Glomerular endothelial cell (primary cell): Measurements from ENCODE around the gene MYH7. TPM values are rescaled to one million over a fixed set of nuclear protein-coding genes. Genes with fewer than 3 reads are reported as not detected.

Experiments
- DNase-seq: peaks from one replicate; pipeline ENCODE4 v3.0.0-alpha.2; 2011; ENCODE audit warnings: low read depth, low spot score; ENCODE audit errors: extremely low read depth
- total RNA-seq: library from RNA; depleted of rRNA; stranded (reverse); fragments of >200 nt; gene quantifications from 2 replicates; pipeline ENCODE4 v1.2.3, GENCODE V29; 2015

Gene MYH7
- total RNA-seq, 1 donor from 2014 or later: not detected

DNA sequence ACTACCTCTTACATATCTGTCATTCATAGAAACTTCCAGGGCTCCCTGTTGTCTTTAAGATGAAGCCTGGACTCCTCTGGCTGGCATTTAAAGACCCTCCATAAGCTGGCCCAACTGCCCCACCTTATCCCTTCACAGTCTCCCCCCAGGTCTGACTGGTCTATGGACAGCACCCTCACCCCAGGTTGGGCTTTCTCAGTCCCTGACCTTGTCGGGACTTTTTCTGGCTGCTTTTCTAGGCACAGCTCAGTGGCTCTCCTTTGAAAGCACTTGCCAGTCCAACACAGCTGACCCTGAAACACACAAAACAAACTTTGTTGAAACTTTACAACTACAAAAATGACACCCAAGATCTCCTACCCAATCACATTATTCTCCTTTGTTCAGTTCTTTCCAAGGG is 13.9 kb upstream of the MYH7 start:
- no peak for DNase-seq

DNA sequence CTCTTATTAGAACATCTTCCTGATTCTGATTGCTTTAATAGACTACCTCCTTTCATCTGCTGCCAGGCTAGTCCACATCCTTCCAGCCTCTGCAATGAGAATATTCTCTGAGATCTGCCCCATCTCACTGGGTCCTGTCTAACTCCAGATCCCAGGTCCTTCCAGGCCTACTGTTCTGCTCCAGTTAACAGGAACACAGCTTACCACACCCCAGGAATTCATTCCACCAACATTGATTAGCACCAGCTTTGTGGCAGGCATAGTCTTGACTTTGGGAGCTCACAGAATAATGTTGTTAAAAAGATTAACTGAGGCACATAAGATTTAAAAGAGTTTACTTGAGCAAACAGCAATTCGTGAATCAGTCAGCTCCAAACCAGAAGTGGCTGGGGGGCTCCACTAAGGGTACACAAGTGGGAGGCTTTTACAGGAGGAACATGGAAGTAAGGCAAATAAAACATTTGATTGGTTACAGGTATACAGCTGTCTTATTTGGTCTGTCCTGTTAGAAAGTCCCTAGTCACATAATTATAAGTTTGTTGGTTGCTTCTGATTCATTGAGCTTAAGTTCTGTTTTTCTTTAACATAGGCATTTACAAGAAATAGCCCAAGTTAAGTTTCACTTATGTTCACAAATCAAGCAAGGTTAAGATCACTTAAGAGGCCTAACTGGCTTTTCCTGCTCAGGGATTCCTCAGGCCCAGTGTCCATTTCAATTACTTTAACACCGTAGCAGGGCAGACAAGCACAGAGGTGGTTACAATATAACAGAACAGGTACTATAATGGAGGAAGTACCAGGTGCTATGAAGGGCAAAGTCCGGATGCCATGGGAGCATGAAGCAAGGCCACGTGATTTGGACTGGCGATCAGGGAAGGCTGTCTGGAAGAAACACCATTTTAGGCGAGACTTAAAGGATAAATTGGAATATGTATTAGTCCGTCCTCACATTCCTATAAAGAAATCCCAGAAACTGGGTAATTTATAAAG is 12.2 kb upstream of the MYH7 start:
- DNase-seq: no peak

DNA sequence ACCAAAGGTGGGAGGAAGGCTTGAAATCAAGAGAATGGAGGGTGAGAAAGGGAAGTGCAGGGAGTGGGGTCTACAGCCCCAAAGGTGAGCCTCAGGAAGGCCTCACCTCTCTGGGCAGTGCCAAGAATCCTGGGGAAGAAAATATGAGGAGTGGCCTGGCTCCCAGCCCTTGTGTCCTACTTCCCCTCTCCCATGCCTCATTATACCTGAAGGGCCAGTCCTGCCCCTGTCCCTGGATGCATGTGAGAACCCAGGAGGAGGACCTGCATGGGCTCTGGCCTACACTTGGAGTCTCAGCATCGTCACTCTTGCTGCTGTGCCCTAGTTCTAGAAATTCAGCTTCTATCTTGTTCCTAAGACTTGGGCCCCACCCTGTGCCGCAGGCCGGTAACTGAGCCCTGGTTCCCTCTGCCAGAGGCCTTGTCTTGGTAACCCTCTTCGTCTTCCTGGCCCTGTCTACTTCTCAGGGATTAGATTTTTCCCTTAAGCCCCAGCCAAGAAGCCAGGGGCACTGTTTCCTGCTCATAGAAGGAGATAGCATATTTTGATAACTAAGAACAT is 10.9 kb upstream of the MYH7 start:
- DNase-seq: no peak

DNA sequence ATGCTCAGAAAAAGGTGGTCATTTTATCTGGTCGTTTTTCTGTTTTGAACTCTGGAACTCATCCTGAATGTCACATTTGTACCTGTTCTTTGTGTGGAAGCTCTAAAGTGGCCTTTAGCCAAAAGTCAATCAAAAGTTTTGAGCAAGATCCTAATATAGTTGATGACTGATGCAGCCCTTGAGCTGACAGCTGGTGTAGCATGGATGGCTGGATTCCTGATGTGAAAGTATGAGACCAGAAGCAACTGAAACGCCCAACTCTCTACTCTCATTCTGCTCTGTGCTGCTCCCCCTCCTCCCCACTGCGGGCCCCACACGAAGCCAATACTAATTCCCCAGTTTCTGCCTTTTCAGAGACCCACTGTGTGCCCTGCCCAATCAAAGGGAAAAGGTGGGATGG is 10.3 kb upstream of the MYH7 start:
- DNase-seq: no peak

DNA sequence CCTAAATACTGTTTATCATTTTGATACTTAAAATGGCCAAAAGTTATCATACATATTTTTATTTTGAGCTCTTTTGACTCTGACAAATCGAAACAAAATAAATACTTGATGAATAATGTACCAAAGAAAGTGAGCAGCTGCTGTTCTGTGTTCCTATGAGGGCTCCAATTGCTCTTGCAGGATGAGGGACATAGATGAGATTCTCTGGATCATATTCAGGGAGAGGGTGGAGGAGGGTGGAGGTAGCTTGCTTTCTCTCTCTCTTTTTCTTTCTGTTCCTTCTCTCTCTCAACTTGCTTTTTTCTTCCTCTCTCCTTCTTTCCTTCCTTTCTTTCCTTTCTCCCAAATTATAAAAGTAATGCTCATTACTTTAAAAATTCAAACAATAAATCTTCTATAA is 8.9 kb upstream of the MYH7 start:
- DNase-seq: no peak

DNA sequence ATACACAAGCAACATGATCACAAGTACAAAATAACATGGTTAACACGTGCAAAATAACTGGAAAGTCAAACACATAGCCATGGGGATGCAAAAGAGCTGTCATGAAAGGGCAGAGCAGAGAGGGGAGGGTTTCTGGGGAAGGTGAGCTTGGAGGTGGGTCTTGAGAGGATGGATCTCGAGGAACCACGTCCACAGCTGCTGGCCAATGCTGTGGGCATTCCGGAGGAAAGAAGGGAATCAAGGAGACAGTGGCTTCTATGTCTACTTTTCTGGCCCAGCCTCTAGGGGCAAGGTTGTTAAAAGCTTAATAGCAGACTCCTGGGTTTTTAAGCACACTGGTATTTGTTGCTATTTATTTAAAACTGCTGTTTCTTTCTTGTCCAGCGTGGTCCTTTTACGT is 8.4 kb upstream of the MYH7 start:
- no peak for DNase-seq

DNA sequence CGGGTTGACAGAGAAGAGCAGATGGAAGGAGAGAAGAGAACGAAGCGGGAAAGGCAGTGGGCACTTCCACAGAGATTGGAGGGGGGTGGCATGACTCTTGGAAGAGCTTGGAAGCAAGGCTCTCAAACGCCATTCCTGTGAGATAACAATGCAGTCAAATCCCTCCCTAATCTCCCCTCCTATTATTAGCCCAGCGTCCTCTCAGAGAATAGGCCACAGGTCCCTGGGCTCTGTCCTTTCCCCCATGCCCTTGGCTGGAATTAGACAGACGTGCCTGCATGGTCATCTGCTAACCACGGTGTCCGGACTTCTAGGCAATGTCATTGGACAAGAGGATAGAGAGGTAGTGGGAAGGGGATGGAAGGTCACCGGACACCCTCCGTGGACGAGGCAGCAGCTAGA is 8.0 kb upstream of the MYH7 start:
- no peak for DNase-seq

DNA sequence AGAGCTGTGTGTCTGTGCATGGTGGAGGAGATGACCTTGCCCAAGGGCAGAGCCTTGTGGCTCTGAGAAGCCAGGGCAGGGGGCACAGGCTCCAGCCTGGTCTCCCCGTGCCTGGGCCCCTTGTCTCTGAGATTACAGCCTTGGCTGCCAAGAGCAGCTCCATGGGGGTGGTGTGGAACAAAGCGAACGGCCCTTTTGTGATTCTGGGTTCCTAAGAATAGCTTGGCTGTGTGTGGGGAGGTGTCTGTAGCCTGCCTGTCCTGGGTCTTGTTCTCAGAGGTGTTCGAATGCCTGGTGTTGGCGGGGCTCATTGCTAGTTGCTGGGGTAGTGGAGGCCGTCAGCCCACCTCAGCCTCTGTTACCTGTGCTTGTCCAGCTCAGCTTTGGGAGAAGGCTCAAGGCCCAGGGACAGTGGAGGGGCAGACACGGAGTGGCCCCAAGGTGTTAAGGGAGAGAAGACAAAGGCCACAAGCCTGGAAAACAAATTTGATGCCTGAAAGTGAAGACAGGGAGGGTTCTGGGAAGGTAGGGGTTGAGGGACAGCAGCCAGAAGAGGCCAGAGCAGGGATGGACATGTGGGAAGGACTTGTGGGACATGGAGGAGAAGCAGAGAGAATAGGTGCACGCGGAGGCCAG is 7.4 kb upstream of the MYH7 start:
- DNase-seq: no peak

DNA sequence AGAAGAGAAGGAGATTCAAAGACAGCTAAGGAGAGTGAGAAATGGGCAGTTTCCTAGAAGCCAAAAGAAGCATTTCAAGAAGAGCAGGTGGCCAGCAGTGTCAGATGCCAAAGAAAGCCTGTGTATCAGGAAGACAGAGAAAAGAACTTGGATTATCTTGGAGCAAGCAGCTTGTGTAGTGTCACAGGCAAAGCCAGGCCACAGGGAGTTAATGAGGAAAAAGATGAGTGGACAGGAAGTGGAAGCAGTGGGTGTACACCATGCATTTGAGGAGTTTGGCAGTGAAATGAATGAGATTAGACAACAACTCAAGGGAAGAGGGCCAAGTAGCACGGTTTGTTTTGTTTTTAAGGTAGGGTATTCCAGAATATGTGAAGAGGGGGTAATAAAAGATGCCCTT is 5.6 kb upstream of the MYH7 start:
- no peak for DNase-seq

DNA sequence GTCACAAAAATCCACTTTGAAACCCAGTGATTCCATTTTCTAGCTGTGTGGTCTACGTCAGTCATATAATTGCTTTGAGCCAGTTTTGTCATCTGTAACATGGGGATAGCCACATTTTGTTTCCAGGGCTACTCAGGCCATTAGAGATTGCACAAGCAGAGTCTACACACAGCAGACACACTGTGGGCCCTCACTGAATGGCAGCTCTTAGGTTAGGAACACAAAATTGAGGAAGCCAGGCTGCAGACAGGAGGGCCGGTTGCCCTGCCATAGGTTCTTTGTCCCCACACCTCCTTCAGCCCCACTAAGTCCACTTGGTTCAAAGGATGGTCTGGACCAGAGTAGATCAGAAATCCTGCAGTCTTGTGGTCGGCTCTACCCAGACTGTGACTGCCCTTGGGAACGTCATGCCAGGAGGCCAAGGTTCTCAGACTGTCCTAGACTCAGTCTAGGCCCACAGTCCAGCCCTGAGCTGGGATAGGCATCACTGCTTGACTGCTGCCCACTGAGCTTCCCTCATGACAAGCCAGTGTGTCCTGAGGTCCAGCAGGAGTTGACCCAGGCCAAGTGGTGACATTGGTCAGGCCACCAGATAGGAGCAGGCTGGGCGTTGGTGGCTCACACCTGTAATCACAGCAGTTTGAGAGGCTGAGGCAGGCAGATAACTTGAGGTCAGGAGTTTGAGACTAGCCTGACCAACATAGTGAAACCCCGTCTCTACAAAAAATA is 3.8 kb upstream of the MYH7 start:
- no peak for DNase-seq

DNA sequence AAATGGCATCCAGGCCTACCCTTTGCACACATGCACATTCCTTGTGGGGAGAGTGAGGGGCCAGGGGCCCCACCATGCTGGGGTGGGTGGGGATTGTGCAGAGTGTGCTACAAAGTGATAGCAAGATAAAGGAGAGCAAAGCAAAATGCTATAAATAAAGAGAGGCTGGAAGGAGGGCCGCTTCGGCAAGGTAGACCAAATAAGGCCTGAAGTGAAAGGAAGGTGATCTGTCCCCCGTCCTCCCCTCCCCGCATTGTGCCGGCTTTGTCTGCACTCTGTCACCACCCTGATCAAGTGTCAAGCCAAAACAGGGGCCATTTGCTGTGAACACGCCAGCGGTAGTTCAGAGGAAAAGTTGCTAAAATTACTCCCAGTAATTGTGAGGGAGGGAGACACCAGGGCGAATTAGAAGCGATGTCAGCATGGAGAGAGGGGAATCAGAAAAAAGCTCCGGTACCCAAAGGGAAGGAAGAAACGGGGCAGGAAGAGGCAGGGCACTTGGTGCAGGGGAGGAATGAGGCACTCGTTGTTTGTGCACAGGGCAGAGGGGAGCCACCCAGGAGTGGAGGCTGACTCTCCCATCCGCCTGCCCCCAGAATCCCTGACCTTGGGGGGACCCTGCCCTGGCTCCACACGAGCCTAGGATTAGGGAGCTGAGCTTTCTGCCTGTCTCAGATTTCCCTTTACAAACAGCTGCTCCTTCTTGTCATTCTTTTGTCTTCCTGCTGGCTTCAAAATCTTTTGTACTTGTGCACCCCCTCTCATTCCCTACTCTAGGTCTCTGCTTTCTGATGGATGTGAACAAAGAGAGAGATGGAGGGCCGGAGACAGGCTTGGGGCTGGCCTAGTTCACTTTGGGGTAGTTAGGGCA is 2.9 kb upstream of the MYH7 start:
- no peak for DNase-seq

DNA sequence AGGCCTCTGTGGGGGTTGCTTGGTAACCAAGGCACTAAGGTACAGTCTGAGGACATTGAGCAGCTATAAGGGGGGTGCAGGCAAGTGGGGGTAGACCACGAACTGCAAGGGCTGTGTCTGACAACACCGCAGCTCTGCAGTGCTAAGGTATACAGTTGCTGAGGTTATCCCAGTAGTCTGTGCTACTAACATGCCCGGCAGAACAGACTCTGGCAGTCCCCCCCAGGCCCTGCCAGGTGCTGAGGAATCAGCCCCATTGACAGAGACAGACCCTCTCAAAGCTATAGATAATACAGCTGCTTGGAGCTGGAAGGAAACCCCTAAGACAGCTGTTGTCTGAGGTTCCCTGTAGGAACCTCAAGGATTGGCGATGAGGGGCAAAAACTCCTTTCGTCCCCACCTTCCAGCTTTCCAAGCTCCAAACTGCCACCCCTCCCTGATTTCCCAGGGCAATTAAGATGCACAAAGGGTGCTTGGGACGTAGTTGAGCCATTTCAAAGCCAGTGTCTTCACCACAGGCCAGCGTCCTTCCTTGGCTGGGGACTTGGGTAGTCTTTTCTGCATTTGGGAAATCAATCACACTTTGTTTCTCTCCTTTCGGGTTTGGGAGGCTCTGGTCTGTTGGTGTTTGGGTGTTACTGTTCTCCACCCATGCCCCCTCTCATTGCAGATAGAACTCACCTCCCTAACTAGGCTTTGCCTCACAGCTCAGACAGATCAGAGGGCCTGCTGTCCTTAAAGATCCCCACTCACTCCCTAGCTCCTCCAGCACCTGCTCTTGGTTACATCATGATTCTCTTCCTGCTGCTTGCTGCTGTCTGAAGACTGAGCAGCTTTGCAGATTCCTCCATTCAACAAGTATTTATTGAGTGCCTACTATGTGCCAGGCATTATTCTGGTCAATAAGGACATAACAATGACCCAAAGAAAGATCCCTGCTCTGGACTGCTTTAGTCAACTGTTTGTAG is 2.0 kb upstream of the MYH7 start:
- DNase-seq: no peak

DNA sequence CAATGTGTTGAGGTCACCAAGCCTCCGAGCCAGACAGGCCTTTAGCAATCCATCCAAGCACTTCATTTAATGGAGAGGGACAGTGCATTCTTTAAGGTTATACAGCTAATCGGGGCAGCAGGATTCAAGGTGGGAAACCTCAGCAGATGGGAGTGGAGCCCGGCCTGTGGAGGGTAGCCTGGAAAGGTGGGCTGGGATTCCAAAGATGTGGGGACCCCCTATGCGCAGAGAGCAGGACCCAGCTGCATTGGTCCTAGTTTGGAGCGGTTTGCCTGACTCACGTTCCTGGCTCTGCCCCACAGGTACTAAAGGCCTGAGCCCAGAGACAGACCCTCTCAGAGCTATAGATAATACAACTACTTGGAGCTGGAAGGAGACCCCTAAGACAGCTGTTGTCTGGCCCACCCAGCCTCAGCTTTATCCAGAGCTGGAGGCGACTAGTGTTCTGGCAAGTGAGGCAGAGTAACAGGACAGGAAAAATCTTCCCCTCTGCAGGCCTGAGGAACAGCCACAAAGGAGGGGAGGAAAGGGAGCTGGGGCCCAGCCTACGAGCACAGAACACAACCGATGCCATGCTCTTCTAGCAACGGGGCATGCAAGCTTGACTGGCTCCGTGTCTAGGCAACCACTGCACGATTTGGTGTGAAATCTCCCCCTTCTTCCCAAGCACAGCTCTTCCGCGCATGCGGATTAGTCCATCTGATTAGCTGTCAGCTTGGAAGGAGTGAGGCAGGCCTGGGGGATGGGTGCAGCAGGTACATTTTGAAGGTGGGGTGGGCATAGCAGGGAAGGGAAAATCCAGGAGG is 1.1 kb upstream of the MYH7 start:
- DNase-seq: no peak

DNA sequence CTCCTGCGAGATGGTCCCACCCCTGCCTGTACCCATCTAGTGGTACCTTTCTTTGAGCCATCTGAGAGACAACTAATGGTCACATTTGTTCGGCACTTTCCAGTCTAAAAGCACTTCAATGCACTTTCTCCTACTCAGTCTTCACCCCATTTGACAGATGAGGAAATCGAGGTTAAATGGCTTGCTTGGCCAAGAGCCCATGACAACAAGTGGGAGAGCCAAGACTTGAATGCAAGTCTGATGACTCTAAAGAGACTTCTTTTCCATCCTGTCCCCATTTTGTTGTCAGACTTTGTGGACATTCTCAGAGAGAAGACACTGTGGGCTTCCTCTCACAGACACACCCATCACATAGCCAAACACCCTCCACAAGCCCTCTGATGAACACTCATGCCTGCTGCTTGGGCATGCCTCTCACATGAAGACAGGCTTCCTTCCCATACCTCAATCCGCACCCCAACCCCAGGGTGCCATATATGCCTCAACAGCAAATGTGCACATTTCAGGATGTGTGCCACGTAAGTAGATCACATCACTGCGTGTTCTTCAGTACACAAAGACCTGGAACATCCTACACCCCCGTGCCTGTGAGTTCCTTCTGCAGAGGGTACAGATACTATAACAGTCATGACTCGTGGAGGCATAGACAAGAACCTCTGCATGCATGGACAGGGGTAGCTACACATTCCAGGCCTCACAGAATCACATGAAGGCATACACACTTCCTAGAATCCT is 805 bp downstream of the MYH7 start:
- no peak for DNase-seq

DNA sequence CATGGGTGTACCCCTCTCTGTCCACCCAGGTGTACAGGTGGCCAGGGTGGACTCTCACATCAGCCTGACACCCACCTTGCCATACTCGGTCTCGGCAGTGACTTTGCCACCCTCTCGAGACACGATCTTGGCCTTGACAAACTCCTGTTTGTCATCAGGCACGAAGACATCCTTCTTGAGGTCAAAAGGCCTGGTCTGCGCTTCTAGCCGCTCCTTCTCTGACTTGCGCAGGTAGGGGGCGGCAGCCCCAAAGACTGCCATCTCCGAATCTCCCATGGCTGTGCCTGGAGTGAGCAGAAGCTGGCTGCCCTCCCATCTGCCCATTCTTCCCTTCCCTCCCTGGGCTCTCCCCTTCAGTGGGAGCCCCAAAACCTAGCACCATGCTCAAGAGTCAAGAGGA is 2.0 kb downstream of the MYH7 start:
- no peak for DNase-seq

DNA sequence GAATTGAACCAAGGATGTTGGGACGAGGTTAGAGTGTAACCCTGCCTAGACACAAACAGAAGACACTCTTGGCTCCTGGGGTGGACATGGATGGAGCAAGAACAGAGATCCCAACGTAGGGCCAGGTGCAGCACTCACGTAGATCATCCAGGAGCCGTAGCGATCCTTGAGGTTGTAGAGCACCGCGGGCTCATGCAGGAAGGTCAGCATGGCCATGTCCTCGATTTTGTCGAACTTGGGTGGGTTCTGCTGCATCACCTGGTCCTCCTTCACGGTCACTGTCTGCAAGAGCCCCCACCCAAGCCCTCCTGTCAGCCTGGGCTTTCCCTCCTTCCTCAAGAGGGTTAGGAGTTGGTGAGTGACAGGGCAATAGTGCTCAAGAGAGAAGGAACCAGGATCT is 2.5 kb downstream of the MYH7 start:
- no peak for DNase-seq

DNA sequence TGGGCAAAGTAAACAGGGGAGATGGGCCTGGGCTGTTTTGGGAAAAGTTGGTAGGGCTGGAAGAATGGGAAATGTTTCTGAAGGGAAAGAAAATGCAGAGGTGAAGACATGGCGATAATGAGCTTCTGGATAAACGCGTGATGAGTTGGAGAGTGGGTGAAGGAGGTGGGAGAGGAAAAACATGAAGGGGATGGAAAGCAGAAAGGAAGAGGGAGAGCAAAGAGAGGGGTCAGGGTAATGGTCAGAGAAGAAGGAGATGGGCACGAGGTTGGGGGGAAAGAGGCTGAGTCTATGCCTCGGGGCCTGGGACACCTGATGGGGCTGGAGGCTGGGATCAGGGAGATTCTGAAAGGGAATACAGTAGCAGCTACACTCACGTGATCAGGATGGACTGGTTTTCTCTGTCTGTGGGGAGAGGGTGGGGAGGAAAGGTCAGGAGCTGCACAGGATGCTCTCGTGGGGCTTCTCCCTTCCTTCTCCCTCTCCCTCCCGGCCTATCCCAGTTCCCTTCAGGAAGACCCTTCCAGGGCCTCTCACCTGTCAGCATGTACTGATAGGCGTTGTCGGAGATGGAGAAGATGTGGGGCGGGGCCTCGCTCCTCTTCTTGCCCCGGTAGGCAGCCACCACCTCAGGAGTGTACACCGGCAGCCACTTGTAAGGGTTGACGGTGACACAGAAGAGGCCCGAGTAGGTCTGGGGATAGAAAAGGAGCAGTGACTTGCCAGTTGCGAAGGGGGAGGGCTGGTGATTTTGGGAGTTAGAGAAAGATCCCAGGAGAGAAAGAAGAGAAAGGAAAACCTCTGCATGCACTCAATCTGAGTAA is 3.1 kb downstream of the MYH7 start:
- DNase-seq: no peak
